H1 (cell line): ENCODE data around the gene TRAPPC13. TPM values are rescaled to one million over a fixed set of nuclear protein-coding genes. Genes with fewer than 3 reads are reported as not detected.

Experiments
- CTCF ChIA-PET: fragments of 300-600 bp; sonication (Branson Sonifier 250); formaldehyde crosslinking; loops from one replicate; lab custom pipeline; 2021; ENCODE audit not compliant: partially characterized antibody; lab: Charles Lee
- POLR2A ChIA-PET: fragments of 300-600 bp; sonication (Branson Sonifier 250); formaldehyde crosslinking; loops from one replicate; lab custom pipeline; 2021; ENCODE audit warnings: inconsistent platforms; ENCODE audit not compliant: partially characterized antibody; lab: Charles Lee
- DNase-seq, 2 experiments: peaks; one replicate each; pipeline versions ENCODE4 v3.0.0 to v3.0.0-alpha.2; 2010 to 2022; ENCODE audit warnings: low spot score in 2 of 2, low read depth in 1 of 2, mixed read lengths in 1 of 2
- FAIRE-seq: peaks from 2 replicates; lab custom pipeline; 2011; peaks lifted over from hg19 to GRCh38; lab: Jason Lieb, UNC
- H2AFZ ChIP-seq: 2 replicates; pipeline ENCODE4 v1.8.1; 2012; ENCODE audit warnings: low read length, inconsistent platforms
- H2AK5ac ChIP-seq: 2 replicates; pipeline ENCODE4 v1.6.1; 2013; ENCODE audit warnings: low read depth, low read length
- H2BK120ac ChIP-seq: replicated peaks from 2 replicates; pipeline ENCODE3; 2013; ENCODE audit warnings: low read depth, low read length, inconsistent platforms
- H2BK12ac ChIP-seq: 2 replicates; pipeline ENCODE4 v1.6.1; 2013; ENCODE audit warnings: low read depth, low read length
- H2BK15ac ChIP-seq: 2 replicates; pipeline ENCODE4 v1.6.1; 2013; ENCODE audit warnings: low read length
- H2BK20ac ChIP-seq: 2 replicates; pipeline ENCODE4 v1.6.1; 2013; ENCODE audit warnings: low read length
- H2BK5ac ChIP-seq: 2 replicates; pipeline ENCODE4 v1.6.1; 2013; ENCODE audit warnings: low read depth, low read length
- H3K14ac ChIP-seq: 2 replicates; pipeline ENCODE4 v1.6.1; 2013; ENCODE audit warnings: inconsistent platforms; ENCODE audit not compliant: insufficient read length
- H3K18ac ChIP-seq: 2 replicates; pipeline ENCODE4 v1.6.1; 2013; ENCODE audit warnings: low read length; ENCODE audit errors: extremely low read depth
- H3K23ac ChIP-seq: 2 replicates; pipeline ENCODE4 v1.6.1; 2013; ENCODE audit warnings: inconsistent platforms; ENCODE audit not compliant: insufficient read length
- H3K23me2 ChIP-seq: 2 replicates; pipeline ENCODE4 v1.6.1; 2013; ENCODE audit warnings: low read depth, low read length
- H3K27ac ChIP-seq: 2 replicates; pipeline ENCODE4 v1.6.1; 2011; ENCODE audit warnings: low read depth, low read length, inconsistent platforms
- H3K27me3 ChIP-seq, 4 experiments: replicated peaks in 1 of 4; 1 replicate in 1 of 4; 2 replicates in 3 of 4; pipeline versions ENCODE4 v1.6.1 to v1.8.1; 2011 to 2013; ENCODE audit warnings: low read length in 3 of 4, mild to moderate bottlenecking in 3 of 4, inconsistent platforms in 2 of 4, mixed read lengths in 2 of 4, moderate library complexity in 1 of 4; ENCODE audit not compliant: control insufficient read depth in 3 of 4, insufficient read depth in 3 of 4; ENCODE audit errors: extremely low read depth in 1 of 4
- H3K36me3 ChIP-seq, 4 experiments: 2 replicates each; pipeline versions ENCODE4 v1.6.1 to v1.8.1; 2011 to 2013; ENCODE audit warnings: mild to moderate bottlenecking in 4 of 4, low read length in 3 of 4, moderate library complexity in 2 of 4, control low read depth in 1 of 4, inconsistent platforms in 1 of 4; ENCODE audit not compliant: insufficient read depth in 4 of 4, control insufficient read depth in 2 of 4
- H3K4ac ChIP-seq: replicated peaks from 2 replicates; pipeline ENCODE3; 2013; ENCODE audit warnings: low read length, low read depth, mixed read lengths, inconsistent platforms; ENCODE audit not compliant: insufficient read length
- H3K4me1 ChIP-seq, 4 experiments: replicated peaks in 1 of 4; 1 replicate in 1 of 4; 2 replicates in 3 of 4; pipeline versions ENCODE4 v1.6.1 to v1.8.1; 2011 to 2013; ENCODE audit warnings: low read length in 3 of 4, inconsistent platforms in 2 of 4, mixed read lengths in 1 of 4; ENCODE audit not compliant: insufficient read depth in 4 of 4, control insufficient read depth in 3 of 4
- H3K4me2 ChIP-seq, 2 experiments: 2 replicates each; pipeline versions ENCODE4 v1.6.1 to v1.8.1; 2011 to 2013; ENCODE audit warnings: low read depth in 2 of 2, low read length in 2 of 2, control low read depth in 1 of 2, inconsistent platforms in 1 of 2, mild to moderate bottlenecking in 1 of 2; ENCODE audit not compliant: insufficient read depth in 1 of 2
- H3K4me3 ChIP-seq, 4 experiments: fragments of 200-600, 300-600 bp in 1 of 4; sonication (generic), shearing (Covaris generic), sonication (Bioruptor Twin) in 1 of 4; 2 replicates each; pipeline versions ENCODE4 v1.5.1 to v1.8.1; 2011 to 2016; ENCODE audit warnings: low read length in 4 of 4, low read depth in 3 of 4, control low read depth in 2 of 4, inconsistent platforms in 2 of 4, mild to moderate bottlenecking in 2 of 4, mixed read lengths in 1 of 4, moderate library complexity in 1 of 4; ENCODE audit not compliant: insufficient read depth in 2 of 4; ENCODE audit errors: extremely low read depth in 1 of 4
- H3K56ac ChIP-seq: replicated peaks from 2 replicates; pipeline ENCODE3; 2013; ENCODE audit warnings: low read depth, mild to moderate bottlenecking, mixed read lengths, low read length, inconsistent platforms; ENCODE audit not compliant: insufficient read length
- H3K79me1 ChIP-seq: 2 replicates; pipeline ENCODE4 v1.6.1; 2013; ENCODE audit warnings: low read depth, low read length, control low read depth
- H3K79me2 ChIP-seq, 2 experiments: 2 replicates each; pipeline versions ENCODE4 v1.6.1 to v1.8.1; 2012 to 2013; ENCODE audit warnings: low read length in 2 of 2, mild to moderate bottlenecking in 2 of 2, inconsistent platforms in 1 of 2; ENCODE audit not compliant: insufficient read depth in 2 of 2, control insufficient read depth in 1 of 2
- H3K9ac ChIP-seq, 4 experiments: replicated peaks in 1 of 4; 1 replicate in 1 of 4; 2 replicates in 3 of 4; pipeline versions ENCODE4 v1.6.1 to v1.8.1; 2011 to 2013; ENCODE audit warnings: low read depth in 3 of 4, low read length in 3 of 4, control low read depth in 2 of 4, mild to moderate bottlenecking in 2 of 4, moderate library complexity in 2 of 4, inconsistent platforms in 1 of 4; ENCODE audit errors: extremely low read depth in 1 of 4
- H3K9me3 ChIP-seq, 2 experiments: 2 replicates each; pipeline versions ENCODE4 v1.6.1 to v1.8.1; 2012 to 2013; ENCODE audit warnings: mild to moderate bottlenecking in 2 of 2, moderate library complexity in 2 of 2, control low read depth in 1 of 2, inconsistent platforms in 1 of 2, low read depth in 1 of 2, low read length in 1 of 2, mixed read lengths in 1 of 2; ENCODE audit not compliant: insufficient read depth in 2 of 2
- H4K20me1 ChIP-seq, 2 experiments: replicated peaks in 1 of 2; 2 replicates each; pipeline versions ENCODE3 to v1.8.1; 2011 to 2013; ENCODE audit warnings: inconsistent platforms in 2 of 2, low read length in 2 of 2, mild to moderate bottlenecking in 1 of 2; ENCODE audit not compliant: insufficient read depth in 2 of 2, control insufficient read depth in 1 of 2
- H4K5ac ChIP-seq: 2 replicates; pipeline ENCODE4 v1.6.1; 2013; ENCODE audit warnings: low read length, low read depth, mixed read lengths, inconsistent platforms; ENCODE audit not compliant: insufficient read length
- H4K8ac ChIP-seq: 2 replicates; pipeline ENCODE4 v1.8.0; 2013; ENCODE audit warnings: mild to moderate bottlenecking, moderate library complexity, low read length, inconsistent platforms; ENCODE audit not compliant: insufficient read depth; ENCODE audit errors: extremely low read depth
- H4K91ac ChIP-seq: replicated peaks from 2 replicates; pipeline ENCODE3; 2013; ENCODE audit warnings: low read length, mixed read lengths, inconsistent platforms; ENCODE audit not compliant: insufficient read length
- BCL11A ChIP-seq, 2 experiments: IDR thresholded peaks; one replicate each; pipeline ENCODE4 v1.6.1; 2011; ENCODE audit warnings: low read depth in 2 of 2, low read length in 2 of 2, mild to moderate bottlenecking in 2 of 2
- BRCA1 ChIP-seq: IDR thresholded peaks from 2 replicates; pipeline ENCODE4 v1.6.1; 2012; ENCODE audit warnings: low read depth, low read length, improper control_type of control experiment
- CBX8 ChIP-seq: fragments of 300-800, 300-1000 bp; sonication (generic); IDR thresholded peaks from 2 replicates; pipeline ENCODE4 v1.7.1; 2016; ENCODE audit warnings: low read depth, low read length, borderline replicate concordance
- TCF12 ChIP-seq: IDR thresholded peaks from 2 replicates; pipeline ENCODE4 v1.6.1; 2011; ENCODE audit warnings: low read depth, mild to moderate bottlenecking, low read length
- TEAD4 ChIP-seq: IDR thresholded peaks from 2 replicates; pipeline ENCODE4 v1.6.1; 2012; ENCODE audit warnings: low read depth, low read length, inconsistent platforms, mixed read lengths
- polyA plus RNA-seq, 7 experiments: library from polyadenylated mRNA; depleted of rRNA in 3 of 7; stranded (reverse) in 5 of 7; unstranded in 2 of 7; fragments of >200 nt in 5 of 7; fragments of 200-250 nt in 2 of 7; gene quantifications; 1 replicate in 5 of 7; 2 replicates in 1 of 7; 4 replicates in 1 of 7; pipeline versions ENCODE4 v1.2.1 to v1.2.3, GENCODE V29; 2011 to 2013; ENCODE audit warnings: missing spikeins in 2 of 7, mixed read lengths in 2 of 7
- total RNA-seq: library from RNA; stranded (reverse); fragmentation: NEBNext Ultra II Directional; extraction: Animal tissue kit (Norgen Biotek cat#: 25700); gene quantifications from 2 replicates; pipeline ENCODE4 v1.2.1, GENCODE V29; 2021

TRAPPC13 gene
- total and polyA plus RNA-seq, 2 of the 8 experiments (the other 6 are each of a cell fraction or from before 2014, with no cell fraction given), result 6.3 to 16.8 TPM

DNA sequence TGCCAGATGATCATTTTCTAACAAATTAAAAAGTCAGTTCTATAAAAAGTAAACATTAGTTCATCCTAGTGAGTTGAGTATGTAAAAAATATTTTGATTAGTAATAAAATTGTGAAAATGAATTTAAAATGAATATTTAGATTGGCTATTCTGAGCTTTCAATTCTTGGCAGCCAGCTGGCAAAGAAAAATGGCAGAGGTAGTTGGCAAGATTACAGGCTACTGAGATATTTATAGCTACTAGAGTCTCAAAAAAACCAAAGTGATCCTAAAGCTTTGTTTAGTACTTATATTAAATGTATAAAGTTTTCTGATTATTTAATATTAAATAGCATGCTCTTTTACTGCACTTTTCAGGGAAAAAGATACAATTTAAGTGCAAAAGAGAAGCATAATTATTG, 72.1 kb downstream of the TRAPPC13 start:
- Histone ChIP-seq H4K91ac (no peak overlapping the region), H2BK12ac (no peak overlapping the region), H3K4me1 (peaks cover 0 to 7% (median 2%) of the 10 kb centered on the region in 4 experiments; a peak in 2 of 7 replicates), H3K14ac (no peak overlapping the region), H2BK5ac (no peak overlapping the region), H4K8ac (no peak overlapping the region), H3K4me2 (no peak overlapping the region), H3K27me3 (no peaks in the 10 kb centered on the region), H4K5ac (no peak overlapping the region), H2AK5ac (no peak overlapping the region), H3K23me2 (no peaks in the 10 kb centered on the region; the same call in 1 of the 2 replicates), H3K27ac (no peak overlapping the region), H3K18ac (no peak overlapping the region), H2BK15ac (no peak overlapping the region), H3K4ac (no peak overlapping the region), H3K4me3 (no peak overlapping the region), H3K9ac (no peak overlapping the region), H3K23ac (no peak overlapping the region), H3K79me2 (no peaks in the 10 kb centered on the region), H3K79me1 (no peaks in the 10 kb centered on the region), H2AFZ (no peak overlapping the region), H2BK120ac (no peak overlapping the region), H3K9me3 (no peaks in the 10 kb centered on the region), H3K36me3 (no peaks in the 10 kb centered on the region; a peak in 2 of 8 replicates), H3K56ac (no peak overlapping the region), H4K20me1 (peaks cover 0 to 2% of the 10 kb centered on the region in 2 experiments), H2BK20ac (no peak overlapping the region)
- CTCF ChIA-PET, result no interaction called here
- TF ChIP-seq TEAD4, result no peak
- no peak for TF ChIP-seq BRCA1
- TF ChIP-seq BCL11A (IDR thresholded peaks at IDR 0.05; ENCODE audit: low read depth in 2 of 2, low read length in 2 of 2), result no peak
- TF ChIP-seq TCF12, result no peak
- TF ChIP-seq CBX8, result no peak
- FAIRE-seq, result no peak
- no peak for DNase-seq
- POLR2A ChIA-PET, result interaction anchor here (0.6 to 1.9 kb wide), 2 partner anchors 11 to 41 kb away, joined by 3 to 6 read pairs; no protein-coding TSS in a partner anchor
